ENCODE measurements around the gene CES1. TPM values are rescaled to one million over a fixed set of nuclear protein-coding genes. Genes with fewer than 3 reads are reported as not detected.
"Not testable (repeated sequence)": the region's sequence is repeated elsewhere in the genome, so short reads cannot be mapped to it uniquely, and the experiment has no call there.

The CES1 gene
- total RNA-seq, 1 experiment from 2014 or later = 1.5 TPM

- ChIA-PET CTCF (no interaction called here), POLR2A (no interaction called here)
- ATAC-seq (no peak), DNase-seq (ENCODE audit: low spot score) (no peak)
- no peaks in the 10 kb centered on the region for H3K9me3 Mint-ChIP-seq
- H3K4me3 Mint-ChIP-seq = no peak overlapping the region
- H3K27me3 Mint-ChIP-seq (ENCODE audit: low read depth) = peaks cover 17% of the 10 kb centered on the region
- TF ChIP-seq CREM (CRISPR knock-in tag; IDR thresholded peaks at IDR 0.05) (no peak), AR (CRISPR knock-in tag; IDR thresholded peaks at IDR 0.05) (no peak)
- H3K36me3 Mint-ChIP-seq = no peaks in the 10 kb centered on the region
- peaks cover 7% of the 10 kb centered on the region; the same call in 1 of the 2 replicates for H3K4me1 Mint-ChIP-seq
- H3K27ac Mint-ChIP-seq = no peak overlapping the region
Measured at GRCh38 chr16:55765161-55765560, 67.7 kb downstream of the CES1 start.

DNA sequence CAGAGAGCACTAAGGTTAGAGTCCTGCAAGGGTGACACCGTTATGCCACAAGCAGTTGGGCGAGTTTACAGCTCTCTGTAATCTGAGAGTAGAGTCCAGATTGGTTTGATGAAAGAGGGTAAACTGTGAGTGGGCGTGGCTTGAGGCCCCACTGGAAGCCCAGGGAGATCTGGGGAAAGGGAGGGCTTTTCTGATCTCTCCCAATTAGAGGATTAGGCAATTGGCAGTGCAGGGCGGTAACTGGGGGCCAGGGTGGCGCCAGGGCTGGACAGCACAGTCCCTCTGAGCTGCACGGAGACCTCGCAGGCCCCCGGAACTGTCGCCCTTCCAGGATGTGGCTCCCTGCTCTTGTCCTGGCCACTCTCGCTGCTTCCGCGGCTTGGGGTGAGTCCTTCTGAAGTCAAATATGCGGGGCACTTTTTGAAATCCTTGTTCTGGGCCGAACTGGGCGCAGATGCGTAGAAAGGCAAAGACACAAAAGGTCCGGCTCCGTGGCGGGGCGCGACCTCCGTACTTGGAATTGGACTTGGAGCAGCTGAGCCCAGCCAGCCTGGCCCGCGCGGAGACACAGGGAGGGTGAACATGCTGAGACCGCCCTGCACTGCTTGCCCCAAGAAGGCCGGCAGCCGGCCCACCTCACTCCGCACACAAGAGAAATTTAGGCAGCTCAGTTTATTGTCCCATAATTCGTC, 72.4 kb downstream of the CES1 start:
- no peak overlapping the region for H3K27ac Mint-ChIP-seq
- H3K27me3 Mint-ChIP-seq (ENCODE audit: low read depth) = peaks cover 54% of the 10 kb centered on the region
- no peaks in the 10 kb centered on the region for H3K9me3 Mint-ChIP-seq
- TF ChIP-seq, protein P1, sequence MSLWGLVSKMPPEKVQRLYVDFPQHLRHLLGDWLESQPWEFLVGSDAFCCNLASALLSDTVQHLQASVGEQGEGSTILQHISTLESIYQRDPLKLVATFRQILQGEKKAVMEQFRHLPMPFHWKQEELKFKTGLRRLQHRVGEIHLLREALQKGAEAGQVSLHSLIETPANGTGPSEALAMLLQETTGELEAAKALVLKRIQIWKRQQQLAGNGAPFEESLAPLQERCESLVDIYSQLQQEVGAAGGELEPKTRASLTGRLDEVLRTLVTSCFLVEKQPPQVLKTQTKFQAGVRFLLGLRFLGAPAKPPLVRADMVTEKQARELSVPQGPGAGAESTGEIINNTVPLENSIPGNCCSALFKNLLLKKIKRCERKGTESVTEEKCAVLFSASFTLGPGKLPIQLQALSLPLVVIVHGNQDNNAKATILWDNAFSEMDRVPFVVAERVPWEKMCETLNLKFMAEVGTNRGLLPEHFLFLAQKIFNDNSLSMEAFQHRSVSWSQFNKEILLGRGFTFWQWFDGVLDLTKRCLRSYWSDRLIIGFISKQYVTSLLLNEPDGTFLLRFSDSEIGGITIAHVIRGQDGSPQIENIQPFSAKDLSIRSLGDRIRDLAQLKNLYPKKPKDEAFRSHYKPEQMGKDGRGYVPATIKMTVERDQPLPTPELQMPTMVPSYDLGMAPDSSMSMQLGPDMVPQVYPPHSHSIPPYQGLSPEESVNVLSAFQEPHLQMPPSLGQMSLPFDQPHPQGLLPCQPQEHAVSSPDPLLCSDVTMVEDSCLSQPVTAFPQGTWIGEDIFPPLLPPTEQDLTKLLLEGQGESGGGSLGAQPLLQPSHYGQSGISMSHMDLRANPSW (CRISPR knock-in tag; conservative IDR thresholded peaks at IDR 0.05; ENCODE audit: low read depth) = no peak
- TF ChIP-seq ZNF121 (CRISPR knock-in tag; IDR thresholded peaks at IDR 0.05) (0 out of 2 replicates have a peak, but pooled peaks have one; percentile 18), ATF1 (CRISPR knock-in tag; IDR thresholded peaks at IDR 0.05) (no peak)
- no peaks in the 10 kb centered on the region for H3K36me3 Mint-ChIP-seq
- H3K4me3 Mint-ChIP-seq = peak overlapping the region; percentile 75
- ChIA-PET POLR2A (no interaction called here), CTCF (interaction anchor here (0.6 to 1.0 kb wide), 3 partner anchors 48 to 296 kb away, joined by 3 read pairs; no protein-coding TSS in a partner anchor)
- H3K4me1 Mint-ChIP-seq = peaks cover 7% of the 10 kb centered on the region; the same call in 1 of the 2 replicates
- peak; percentile 92 for ATAC-seq
- peak; percentile 53 for DNase-seq (ENCODE audit: low spot score)

DNA sequence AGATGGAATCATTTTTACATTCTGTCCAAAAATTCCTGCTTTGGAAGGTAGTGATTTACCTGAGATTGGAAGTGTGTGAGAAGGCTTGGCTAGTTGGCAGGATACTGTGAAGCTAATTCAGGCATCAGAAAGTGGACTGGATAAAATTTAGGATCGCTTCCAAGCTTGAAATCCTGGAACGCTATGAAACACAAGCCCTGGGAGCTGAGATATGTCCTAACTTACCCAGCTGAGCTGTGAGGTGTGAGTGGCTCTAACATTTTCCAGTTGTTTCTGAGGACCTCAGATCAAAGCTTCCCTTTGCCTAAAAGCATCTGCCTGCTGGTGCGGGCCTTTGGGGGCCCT, 73.0 kb downstream of the CES1 start:
- DNase-seq (ENCODE audit: low spot score); H3K27ac Mint-ChIP-seq; POLR2A ChIA-PET; H3K9me3 Mint-ChIP-seq; H3K36me3 Mint-ChIP-seq; ATAC-seq; H3K4me1 Mint-ChIP-seq: not testable (repeated sequence)
- Mint-ChIP-seq H3K27me3 (ENCODE audit: low read depth) (peaks cover 54% of the 10 kb centered on the region), H3K4me3 (peak overlapping the region; percentile 75)
- CTCF ChIA-PET = interaction anchor here (0.6 to 1.0 kb wide), 3 partner anchors 47 to 295 kb away, joined by 3 read pairs; no protein-coding TSS in a partner anchor

GRCh38 chr16:55757595-55758527, 75.0 kb downstream of the CES1 start:
- POLR2A ChIA-PET; H3K4me1 Mint-ChIP-seq; ATAC-seq; DNase-seq (ENCODE audit: low spot score); H3K4me3 Mint-ChIP-seq; CTCF ChIA-PET; H3K27ac Mint-ChIP-seq: not testable (repeated sequence)
- Mint-ChIP-seq H3K9me3 (peaks cover 16% of the 10 kb centered on the region), H3K27me3 (ENCODE audit: low read depth) (peaks cover 54% of the 10 kb centered on the region), H3K36me3 (peaks cover 16% of the 10 kb centered on the region)
- TF ChIP-seq, protein P2, sequence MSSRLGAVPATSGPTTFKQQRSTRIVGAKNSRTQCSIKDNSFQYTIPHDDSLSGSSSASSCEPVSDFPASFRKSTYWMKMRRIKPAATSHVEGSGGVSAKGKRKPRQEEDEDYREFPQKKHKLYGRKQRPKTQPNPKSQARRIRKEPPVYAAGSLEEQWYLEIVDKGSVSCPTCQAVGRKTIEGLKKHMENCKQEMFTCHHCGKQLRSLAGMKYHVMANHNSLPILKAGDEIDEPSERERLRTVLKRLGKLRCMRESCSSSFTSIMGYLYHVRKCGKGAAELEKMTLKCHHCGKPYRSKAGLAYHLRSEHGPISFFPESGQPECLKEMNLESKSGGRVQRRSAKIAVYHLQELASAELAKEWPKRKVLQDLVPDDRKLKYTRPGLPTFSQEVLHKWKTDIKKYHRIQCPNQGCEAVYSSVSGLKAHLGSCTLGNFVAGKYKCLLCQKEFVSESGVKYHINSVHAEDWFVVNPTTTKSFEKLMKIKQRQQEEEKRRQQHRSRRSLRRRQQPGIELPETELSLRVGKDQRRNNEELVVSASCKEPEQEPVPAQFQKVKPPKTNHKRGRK (CRISPR knock-in tag; IDR thresholded peaks at IDR 0.05; ENCODE audit: borderline replicate concordance) = 0 out of 2 replicates have a peak, but pooled peaks have one; percentile 38
